Immature natural killer cell (primary cell): ENCODE data around the gene TMTC4. TPM values are rescaled to one million over a fixed set of nuclear protein-coding genes. Genes with fewer than 3 reads are reported as not detected.

Experiments used
- polyA plus RNA-seq, 3 donors: library from polyadenylated mRNA; unstranded; fragments of 300-500 nt; fragmentation: Illumina TruSeq; gene quantifications; one replicate each; pipeline ENCODE4 v1.2.3, GENCODE V29; 2021

Gene TMTC4
- polyA plus RNA-seq, 3 donors from 2014 or later: 2.2 to 6.5 (median 5.8) TPM

Other genes with a start within 250 kb of the TMTC4 start
- gene GGACT, start 86.0 kb downstream of the TMTC4 start, polyA plus RNA-seq: 10 to 100 TPM; 10.4 to 13.0 (median 11.8) TPM